ENCODE measurements around the gene ORM2.
"Not testable (repeated sequence)": the region's sequence is repeated elsewhere in the genome, so short reads cannot be mapped to it uniquely, and the experiment has no call there.

Gene ORM2

GRCh38 chr9:114315723-114316363 is 13.8 kb upstream of the ORM2 start:
- DNase-seq, result no peak

- DNase-seq, result no peak
These were observed 13.0 kb upstream of the ORM2 start for GRCh38 chr9:114316605-114317230.

GRCh38 chr9:114317665-114318357 is 11.9 kb upstream of the ORM2 start:
- no peak for DNase-seq

GRCh38 chr9:114318416-114318815 is 11.3 kb upstream of the ORM2 start:
- no peak for DNase-seq

- no peak for DNase-seq
These were observed 10.5 kb upstream of the ORM2 start for GRCh38 chr9:114319147-114319546.

GRCh38 chr9:114320710-114321109 is 9.0 kb upstream of the ORM2 start:
- DNase-seq, result not testable (repeated sequence)

GRCh38 chr9:114321759-114322158 is 7.9 kb upstream of the ORM2 start:
- DNase-seq, result no peak

- DNase-seq, result not testable (repeated sequence)
These were observed 7.4 kb upstream of the ORM2 start for GRCh38 chr9:114322160-114322818.

GRCh38 chr9:114322831-114323531 is 6.7 kb upstream of the ORM2 start, which contains the start of gene ORM1:
Gene ORM1 (plus strand): TSS chr9:114323098. CDS start chr9:114323134, 36 bp downstream.
- not testable (repeated sequence) for DNase-seq

- not testable (repeated sequence) for DNase-seq
These were observed 5.8 kb upstream of the ORM2 start for GRCh38 chr9:114323849-114324248.

GRCh38 chr9:114324492-114324891 is 5.2 kb upstream of the ORM2 start:
- DNase-seq, result no peak

- DNase-seq, result not testable (repeated sequence)
These were observed 4.7 kb upstream of the ORM2 start for GRCh38 chr9:114324965-114325364.

- DNase-seq, result not testable (repeated sequence)
These were observed 3.9 kb upstream of the ORM2 start for GRCh38 chr9:114325684-114326254.

GRCh38 chr9:114327749-114328148 is 1.9 kb upstream of the ORM2 start:
- DNase-seq, result no peak

- DNase-seq, result not testable (repeated sequence)
These were observed 1.3 kb upstream of the ORM2 start for GRCh38 chr9:114328357-114328820.

GRCh38 chr9:114328937-114329624 is 588 bp upstream of the ORM2 start:
- not testable (repeated sequence) for DNase-seq

GRCh38 chr9:114330636-114331035 is 967 bp downstream of the ORM2 start:
- DNase-seq, result no peak

- DNase-seq, result not testable (repeated sequence)
These were observed 1.8 kb downstream of the ORM2 start for GRCh38 chr9:114331229-114332195.

- not testable (repeated sequence) for DNase-seq
These were observed 2.9 kb downstream of the ORM2 start for GRCh38 chr9:114332474-114333040.

GRCh38 chr9:114333718-114334117 is 4.0 kb downstream of the ORM2 start:
- not testable (repeated sequence) for DNase-seq

Data from DMS153 (cell line).